NCI-H526 treated with DMSO at 0.1 percent for 48 hours (cell line): ENCODE results near the gene GUCY2C.

ENCODE experiments used
- DNase-seq: peaks from one replicate; lab custom pipeline; 2025; lab: John Stamatoyannopoulos, UW

GUCY2C gene

DNA sequence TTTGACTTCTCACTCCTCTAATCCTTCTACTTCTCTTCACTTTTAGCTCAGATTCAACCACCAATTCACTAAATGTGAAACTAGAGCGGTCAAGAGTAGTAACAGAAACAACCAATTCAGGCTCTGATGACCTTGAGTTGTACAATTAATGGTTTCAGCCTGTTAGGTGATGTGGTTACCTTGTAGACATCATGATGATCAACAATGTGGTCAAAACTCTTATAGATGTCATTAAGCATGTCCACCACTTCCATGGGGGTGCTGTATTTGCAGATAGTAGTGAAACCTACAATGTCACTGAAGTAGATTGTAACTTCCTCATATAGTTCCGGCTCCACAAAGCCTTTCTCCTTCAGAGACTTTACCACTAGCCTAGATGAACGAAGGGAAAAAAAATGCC is 74.6 kb downstream of the GUCY2C start:
- DNase-seq, result no peak

DNA sequence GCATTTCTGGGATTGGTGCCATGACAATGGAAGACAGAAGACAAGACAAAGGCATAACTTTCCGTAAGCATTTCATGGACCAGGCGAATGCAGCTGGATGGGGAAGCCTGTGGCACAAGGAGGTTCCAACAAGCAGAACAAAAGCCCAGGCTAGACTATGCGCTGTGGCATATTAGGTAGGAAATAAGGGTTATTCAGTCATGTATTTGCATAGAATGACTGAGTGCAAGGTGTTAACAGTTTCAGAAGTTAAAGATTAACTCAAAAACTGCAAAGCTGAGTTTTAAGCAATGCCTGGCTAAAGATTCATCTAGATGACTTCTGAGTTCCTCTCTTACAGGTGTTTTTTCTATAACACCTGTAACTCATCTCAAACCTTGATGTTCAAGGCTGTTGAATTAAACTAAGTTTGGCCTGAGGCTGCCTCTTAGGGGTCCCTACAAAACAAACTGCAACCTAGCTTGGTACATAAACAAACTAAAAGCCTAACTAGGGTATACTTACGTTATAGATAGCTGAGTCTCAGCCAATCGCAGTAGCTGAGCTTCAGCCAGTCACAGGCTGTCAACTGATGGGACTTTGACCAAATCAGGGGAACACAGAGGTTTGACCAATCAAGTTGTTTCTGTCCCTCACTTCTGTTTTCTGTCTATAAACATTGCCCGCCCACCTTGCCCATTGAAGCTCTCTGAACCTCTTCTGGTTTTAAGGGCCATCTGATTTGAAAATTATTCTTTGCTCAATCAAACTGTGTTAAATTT is 76.5 kb downstream of the GUCY2C start:
- DNase-seq, result peak; percentile 59

DNA sequence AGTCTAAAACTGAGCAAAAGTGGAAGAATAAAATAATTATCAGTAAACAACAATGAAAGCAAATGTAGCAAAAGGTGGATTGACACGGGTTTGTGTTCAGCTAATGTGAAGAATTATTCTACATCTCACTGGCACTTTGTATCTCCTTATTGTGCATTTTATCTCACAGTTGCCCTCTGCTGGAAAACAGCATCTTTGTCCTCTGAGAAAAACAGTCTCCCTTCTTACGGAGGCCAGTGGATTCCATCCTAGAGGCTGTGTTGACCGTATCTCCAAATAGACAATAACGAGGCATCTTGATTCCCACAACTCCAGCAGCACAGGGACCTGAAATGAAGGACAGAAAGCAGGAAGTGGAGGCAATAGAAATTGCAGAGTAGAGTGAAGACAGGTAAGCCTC is 77.4 kb downstream of the GUCY2C start:
- DNase-seq, result peak; percentile 18

DNA sequence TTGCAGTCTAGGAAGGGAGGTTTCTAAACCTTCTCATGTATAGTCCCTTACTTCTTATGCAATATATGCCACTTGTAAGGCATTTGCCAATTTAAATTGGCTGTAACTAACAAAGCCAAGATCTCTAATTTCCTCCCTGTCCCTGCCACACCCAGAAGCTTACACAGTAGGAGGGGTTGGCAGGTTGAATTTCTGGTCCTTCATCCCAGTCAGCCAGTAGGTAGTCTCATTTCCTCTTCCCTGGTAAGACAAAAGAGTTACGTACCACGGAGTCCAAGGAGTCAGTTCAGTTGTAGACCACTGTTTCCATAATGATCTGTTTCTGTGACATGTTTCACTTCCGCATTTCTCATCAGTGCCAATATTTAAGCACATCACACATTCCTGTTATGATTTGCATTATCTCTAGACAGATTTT is 81.7 kb downstream of the GUCY2C start:
- no peak for DNase-seq

DNA sequence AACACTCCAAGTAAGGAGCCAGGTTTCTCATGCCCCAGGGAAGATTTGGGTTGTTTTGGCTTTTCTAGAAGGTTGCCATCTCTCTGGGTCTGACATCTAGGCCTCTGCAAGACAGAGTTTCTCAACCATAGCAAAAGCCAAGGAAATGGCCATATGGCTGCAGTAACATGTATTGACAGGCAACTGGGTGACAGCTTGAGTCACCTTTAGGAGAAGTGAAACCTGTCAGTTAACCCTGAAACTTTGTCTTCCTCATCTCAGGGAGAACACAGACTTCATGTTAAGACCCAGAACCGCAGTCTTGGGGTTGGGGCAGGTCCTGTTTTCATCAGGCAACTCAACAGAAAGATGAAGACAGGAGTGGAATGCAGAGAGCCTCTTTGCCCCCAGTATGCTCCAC is 82.7 kb downstream of the GUCY2C start:
- no peak for DNase-seq

DNA sequence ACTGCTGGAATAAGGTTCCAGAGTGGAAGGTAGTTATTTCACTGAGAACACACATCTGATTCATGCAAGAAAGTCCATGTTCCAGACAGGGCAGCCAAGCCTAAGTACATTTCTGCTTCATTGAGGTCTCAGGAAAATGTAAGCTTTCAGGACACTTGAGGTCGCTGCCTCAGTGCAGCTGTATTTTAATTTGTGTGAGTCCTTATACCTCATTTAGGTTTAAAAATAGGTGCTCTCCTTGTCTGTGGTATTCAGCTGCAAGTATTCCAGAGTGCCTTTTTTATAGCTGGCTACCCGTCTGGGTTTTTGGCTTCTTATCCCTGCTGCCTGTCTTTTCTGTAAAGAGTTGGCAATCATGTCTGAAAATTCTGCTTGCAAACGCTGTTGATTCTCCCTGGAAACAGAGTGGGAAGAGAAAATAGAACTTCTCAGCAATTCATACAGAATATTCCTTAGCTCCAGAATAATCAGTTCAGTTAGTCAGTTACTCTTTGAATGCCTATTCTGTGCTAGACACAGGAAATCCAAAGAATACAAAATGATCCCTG is 83.4 kb downstream of the GUCY2C start:
- DNase-seq, result no peak

DNA sequence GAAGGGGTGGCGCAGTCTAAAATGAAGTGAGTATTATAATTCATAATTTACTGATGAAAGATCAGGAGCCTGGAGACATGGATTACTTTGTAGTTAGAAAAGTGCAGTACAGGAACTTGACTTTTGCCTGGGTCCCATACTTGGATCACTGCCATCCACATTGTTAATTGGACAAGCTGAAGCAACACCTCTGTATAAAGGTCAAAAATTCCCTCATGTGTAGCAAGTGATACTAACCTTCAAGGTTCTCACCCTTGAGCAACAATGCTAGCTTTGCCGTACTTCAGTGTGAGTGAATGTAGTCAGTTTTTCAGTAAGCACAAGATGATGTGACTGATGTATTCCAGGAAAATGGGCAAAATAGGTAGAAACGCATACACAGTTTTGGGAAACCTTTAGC is 84.1 kb downstream of the GUCY2C start:
- no peak for DNase-seq

DNA sequence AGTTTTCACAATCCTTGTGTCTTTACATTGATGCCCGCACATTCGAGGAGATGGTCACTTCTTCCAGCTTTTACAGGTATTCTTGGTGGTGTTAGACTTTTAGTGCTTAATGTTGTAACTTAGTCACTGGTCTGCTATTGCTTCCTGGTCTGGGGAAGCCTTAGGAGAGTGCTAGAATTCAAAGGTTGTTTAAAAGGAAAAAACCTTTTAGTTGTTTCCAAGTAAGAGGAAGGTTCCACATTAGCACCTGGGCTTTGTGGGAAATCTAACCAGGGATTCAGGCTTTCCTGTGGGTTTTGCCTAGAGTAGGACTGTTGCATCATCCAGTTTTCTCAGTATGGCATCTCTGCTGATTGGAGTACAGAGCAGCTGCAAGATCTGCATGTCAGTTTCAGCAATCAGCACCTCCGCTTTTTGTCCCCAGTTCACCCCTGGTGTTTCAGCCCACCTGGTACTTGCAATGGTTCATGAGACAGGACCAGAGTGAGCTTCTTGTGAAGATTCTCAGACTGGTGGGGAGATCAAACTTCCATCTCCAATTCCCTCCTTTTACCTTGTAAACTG is 84.7 kb downstream of the GUCY2C start:
- no peak for DNase-seq

DNA sequence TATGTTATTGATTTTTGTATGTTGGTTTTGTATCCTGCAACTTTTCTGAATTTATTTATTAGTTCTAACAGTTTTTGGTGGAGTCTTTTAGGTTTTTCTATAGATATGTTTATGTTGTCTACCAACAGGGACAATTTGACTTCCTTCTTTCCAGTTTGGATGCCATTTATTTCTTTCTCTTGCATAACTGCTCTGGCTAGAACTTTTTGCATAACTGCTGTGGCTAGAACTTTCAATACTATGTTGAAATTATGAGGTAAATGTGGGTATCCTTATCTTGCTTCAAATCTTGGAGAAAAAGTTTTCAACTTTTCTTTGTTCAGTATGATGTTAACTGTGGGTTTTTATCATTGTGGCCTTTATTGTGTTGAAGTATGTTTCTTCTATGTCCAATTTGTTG is 88.8 kb downstream of the GUCY2C start:
- no peak for DNase-seq

DNA sequence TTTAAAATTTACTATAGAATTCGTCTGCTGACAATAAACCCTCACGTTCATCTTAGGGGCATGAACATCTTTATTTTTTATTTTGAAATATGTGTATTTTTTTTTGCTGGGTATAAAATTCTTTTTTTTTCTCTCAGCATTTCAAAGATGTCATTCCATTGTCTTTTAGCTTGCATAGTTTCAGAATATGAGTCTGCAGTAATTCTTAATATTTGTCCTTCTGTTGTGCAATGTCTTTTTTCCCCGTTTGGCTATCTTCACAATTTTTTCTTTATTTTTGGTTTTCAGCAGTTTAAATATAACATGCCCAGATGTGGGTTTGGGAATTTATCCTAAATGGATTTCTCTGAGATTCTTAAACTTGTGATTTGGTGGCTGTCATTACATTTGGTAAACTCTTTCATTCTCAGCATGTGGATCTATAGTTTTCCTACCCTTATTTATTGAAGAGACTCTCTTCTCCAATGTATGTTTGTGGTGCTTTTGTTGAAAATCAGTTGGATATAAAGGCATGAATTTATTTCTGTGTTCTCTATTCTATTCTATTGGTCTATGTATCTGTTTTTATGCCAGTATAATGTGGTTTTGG is 90.9 kb downstream of the GUCY2C start:
- DNase-seq, result no peak

DNA sequence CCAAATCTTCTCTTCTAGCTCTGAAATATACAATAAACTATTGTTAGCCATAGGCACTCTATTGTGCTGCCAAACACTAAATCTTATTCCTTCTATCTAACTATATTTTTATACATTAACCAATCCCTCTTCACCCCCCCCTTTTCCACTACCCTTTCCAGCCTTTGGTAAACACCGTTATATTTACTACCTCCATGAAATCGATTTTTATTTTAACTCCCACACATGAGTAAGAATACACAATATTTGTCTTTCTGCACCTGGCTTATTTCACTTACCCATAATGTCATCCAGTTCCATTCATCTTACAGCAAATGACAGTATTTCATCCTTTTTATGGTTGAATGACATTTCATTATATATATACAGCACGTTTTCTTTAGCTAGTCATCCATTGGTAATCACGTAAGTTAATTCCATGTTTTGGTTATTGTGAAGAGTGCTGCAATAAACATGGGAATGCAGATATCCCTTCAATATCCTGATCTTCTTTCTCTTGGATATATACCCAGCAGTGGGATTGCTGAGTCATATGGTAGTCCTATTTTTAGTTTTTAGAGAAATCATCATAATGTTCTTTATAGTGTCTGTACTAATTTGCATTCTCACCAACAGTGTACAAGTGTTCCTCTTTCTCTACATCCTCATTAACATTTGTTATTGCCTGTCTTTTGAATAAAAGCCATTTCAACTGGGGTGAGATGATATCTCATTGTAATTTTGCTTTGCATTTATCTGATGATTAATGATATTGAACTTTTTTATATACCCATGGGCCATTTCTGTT is 94.5 kb downstream of the GUCY2C start:
- peak; percentile 95 for DNase-seq

DNA sequence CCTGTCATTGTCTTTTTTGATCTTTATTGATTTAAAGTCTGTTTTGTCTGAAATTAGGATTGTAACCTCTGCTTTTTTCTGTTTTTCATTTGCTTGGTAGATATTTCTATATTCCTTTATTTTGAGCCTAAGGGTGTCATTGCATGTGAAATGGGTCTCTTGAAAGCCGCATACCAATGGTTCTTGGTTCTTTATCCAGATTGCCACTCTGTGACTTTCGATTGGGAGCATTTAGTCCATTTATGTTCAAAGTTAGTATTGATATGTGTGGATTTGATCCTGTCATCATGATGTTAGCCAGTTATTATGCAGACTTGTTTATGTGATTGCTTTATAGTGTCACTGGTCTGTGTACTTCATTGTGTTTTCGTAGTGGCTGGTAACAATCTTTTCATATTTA is 98.9 kb downstream of the GUCY2C start:
- no peak for DNase-seq

DNA sequence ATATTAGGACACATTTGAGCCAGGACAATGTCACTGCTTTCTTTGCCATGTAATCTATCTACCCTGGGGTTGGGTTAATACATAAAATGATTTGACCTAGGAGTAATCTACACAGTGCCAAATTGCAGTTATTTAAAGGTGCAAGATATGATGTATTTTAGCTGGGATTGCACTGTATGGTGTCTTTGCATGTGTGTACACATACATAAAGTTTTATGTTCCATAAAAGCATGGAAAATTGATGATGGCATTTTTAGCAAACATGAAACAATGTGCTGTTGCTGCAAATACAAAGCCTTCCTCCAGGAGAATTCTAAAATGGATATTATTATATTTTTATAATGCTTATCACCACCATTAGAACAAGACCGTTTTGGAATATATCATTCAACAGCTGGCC is 104.7 kb downstream of the GUCY2C start:
- DNase-seq, result peak; percentile 37

DNA sequence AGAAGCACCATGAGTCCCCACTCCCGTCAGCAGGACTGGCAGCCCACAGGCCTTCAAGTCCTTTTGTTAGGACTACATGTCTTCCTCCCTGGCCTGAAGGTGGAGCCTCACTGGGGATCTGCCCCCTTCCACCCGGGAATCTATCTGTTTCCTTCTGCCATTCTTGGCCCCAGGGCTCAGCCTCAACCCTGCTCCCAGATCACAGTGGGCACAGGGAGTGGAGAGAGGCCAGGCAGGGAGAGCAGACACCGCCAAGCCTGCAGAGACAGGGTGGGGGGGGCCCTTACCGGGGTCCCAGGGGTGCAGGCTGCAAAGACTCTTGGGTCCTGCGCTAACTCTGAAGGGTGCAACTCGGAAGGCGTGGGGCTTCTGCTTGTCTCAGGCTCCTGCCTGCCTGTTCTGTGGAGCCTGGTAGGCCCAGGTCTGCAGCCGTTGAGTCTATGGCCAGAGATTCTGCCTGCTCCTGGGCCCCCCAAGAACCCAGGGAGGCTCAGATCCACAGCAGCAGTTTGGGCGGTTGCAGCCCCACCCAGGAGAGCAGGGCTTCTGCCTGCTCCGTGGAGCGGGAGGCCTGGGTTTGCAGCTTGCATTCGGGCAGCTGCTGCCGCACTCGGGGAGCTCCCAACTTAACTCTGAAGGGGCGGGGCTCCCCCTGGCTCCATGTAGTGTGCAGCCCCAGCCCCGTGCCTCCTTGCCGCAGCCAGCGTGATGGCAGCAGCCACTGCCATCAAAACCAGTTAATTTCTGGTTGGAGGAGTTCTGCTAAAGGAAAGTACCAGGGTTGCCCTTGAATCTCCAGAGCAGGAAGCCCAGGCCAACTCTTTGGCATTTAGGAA is 107.0 kb downstream of the GUCY2C start:
- DNase-seq, result no peak

DNA sequence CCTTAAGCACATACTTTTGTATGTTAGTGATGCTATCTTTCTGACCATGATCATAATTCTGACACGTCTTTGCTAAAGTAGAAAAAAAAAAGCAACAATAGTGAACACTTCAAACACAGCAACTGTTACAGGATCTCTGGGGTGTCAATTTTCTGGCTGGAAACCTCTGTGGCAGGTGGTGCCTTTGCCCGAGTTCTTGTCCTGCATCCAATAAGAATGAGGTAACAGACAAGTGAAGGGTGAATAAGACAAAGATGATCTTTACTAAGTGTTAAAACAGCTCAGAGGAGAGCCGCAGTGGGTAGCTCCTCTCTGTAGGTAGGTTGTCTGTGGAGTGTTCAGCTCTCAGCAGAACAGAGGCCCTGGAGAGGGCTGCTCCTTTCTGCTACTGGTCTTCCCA is 107.8 kb downstream of the GUCY2C start:
- DNase-seq, result no peak

DNA sequence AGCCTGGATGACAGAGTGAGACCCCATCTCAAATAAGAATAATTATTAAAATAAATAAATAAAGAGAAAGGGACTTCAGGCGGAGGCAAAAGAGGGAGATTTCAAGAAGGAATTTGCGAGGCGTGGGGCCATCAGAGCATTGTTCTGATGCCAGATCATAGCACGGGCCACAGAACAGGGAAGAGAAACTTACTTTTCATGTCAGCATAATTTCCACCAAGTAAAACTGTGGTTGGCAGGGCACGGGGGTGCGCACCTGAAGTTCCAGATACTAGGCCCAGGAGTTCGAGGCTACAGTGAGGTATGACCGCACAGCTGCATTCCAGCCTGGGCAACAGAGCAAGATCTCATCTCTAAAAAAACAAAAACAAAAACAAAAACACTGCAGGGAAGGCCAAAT is 117.8 kb downstream of the GUCY2C start:
- no peak for DNase-seq

DNA sequence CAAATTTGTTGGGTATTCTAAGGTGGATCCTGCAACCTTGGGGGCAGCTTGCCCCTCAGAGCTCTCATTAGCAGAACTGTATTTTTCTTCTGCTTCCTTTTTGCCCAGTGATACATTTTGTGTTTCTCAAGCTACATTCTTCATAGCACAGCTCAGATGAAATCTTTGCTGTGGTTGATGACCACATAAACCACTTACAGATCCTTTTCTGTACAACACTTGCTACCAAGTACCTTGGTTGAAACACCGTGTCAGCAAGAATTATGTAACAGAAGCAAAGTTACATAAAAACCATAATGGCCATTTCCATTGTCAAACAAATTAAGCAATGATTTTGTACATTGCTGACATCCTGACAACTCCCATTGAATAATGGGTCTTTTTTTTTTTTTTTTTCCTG is 119.1 kb downstream of the GUCY2C start:
- DNase-seq, result no peak

DNA sequence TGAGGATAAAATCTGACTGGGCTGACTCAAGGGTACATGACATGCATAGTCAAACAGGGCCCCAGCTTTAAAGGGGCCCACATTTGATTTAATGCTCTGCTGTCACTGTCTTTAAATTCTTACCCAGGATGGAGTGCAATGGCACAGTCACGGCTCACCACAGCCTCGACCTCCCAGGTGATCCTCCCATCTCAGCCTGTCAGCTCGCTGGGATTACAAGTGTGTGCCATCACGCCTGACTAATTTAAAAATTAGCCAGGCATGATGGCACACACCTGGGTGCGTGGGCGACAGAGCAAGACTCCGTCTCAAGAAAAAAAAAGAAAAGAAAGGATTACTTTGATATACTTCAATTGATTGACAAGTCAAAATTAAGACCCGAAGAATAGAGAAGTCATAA is 119.5 kb downstream of the GUCY2C start:
- DNase-seq, result no peak

DNA sequence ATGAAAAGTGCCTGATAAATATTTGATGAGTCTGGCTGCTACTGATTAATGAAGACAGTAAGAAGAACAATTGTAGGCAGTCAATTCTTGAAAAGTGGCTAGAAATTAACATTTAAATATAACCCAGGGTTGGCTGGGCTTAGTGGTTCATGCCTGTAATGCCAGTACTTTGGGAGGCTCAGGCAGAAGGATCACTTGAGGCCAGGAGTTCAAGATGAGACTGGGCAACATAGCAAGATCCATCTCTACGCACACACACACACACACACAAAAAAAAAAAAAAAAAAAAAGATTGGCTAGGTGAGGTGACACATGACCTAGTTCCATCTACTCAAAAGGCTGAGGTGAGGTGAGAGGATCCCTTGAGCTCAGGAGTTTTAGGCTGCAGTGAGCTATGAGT is 120.8 kb downstream of the GUCY2C start:
- DNase-seq, result no peak

DNA sequence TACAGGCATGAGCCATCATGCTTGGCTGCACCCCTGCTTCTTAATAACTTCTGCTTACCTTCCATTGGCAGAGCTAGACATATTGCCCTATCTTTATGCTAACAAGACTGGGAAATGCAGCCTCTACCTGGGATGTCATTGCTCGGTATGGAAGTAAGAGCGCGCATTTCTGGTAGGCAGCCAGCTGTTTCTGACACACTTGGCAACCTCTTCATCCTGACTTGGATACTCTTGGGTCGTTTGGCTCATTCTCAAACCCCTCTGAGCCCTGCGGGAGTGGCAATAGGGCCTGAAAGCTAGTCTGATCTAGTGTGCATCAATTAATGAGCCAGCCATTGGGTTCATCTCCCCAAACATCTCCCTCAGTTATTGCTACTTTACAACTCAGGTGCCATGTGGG is 123.3 kb downstream of the GUCY2C start:
- no peak for DNase-seq

DNA sequence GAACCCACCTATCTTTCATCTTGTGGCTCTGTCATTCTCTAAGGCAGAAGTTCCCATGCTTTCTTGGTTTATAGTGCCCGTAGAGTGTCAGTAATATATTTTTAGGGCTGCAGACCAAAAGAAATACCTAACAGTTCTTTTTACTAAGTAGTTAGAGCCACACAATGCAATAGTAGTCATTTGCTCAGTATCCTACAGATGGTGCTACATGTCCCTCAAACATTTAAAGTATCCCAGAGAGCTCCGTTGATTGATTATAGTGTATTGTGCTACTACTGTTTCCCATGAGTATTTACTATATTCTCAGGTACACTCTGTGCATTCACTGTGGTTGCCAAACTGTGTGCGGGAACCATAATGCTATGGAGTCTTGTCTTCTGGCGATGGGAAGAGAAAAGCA is 124.0 kb downstream of the GUCY2C start:
- no peak for DNase-seq

DNA sequence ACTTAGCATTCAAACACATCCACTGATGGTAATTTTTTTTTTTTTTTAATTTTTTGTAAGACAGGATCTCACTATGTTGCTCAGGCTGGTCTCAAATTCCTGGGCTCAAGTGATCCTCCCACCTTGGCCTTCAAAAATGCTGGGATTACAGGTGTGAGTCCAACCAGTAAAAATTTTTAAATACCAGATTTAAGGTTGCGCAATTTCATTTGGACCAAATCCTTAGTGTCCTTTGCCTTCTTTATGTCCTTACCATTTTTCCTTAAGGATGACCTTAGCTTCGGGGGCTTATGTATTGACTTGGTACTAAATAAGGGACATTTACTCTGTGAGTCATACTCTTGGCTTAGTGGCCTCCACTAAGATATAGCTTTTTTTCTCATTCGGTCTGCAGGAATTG is 124.6 kb downstream of the GUCY2C start:
- no peak for DNase-seq
